Measurements from ENCODE around the gene CRYGC.

DNA sequence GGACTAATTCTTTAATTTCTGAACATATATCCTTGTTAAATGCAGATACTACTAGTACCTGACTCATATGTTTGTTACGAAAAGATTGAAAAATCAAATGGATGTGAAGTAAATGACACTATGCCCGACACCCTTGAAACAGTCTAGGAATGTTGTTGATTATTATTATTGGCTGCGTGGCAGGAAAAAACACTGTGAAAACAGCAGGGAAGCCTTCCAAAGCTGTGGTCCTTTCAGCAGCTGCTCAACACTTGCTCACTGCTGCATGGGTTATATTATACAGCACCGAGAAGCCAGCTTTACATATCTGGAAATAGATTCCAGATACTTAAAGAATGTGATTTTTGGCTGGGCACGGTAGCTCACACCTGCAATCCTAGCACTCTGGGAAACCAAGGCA lies 31.8 kb downstream of the CRYGC start:
- no peak for TF ChIP-seq CTCF (IDR thresholded peaks at IDR 0.05)
- no peak for TF ChIP-seq POLR2A (IDR thresholded peaks at IDR 0.05)

All from testis (tissue), 2 donors.